Measurements from ENCODE around the gene MASP2.

DNA sequence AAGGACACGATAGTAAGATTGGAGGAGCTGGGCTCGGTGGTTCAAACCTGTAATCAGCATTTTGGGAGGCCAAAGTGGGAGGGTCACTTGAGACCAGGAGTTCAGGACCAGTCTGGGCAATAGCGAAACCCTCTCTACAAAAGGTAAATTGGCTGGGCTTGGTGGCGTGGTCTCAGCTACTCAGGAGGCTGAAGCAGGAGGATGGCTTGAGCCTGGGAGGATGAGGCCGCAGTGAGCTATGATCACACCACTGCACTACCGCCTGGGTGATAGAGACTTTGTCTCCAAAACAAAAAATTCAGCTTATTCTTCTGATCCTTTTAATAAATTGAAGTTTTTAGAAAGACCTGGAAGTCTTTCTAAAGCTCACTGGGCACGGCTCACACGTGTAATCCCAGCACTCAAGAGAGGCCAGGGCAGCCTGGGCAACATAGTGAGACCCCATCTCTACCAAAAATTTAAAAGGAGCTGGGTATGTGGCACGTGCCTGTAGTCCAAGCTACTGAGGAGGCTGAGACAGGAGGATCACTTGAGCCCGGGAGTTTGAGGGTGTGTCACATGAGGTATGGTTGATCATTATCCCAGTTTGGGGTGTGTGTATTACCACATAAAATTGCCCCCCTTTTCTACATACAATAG is 15.3 kb downstream of the MASP2 start:
- TF ChIP-seq POLR2A (IDR thresholded peaks at IDR 0.05; ENCODE audit: control extremely low read depth in 1 of 2, low read depth in 2 of 2, low read length in 2 of 2) = no peak
- no peak for TF ChIP-seq MAX (IDR thresholded peaks at IDR 0.05)
- no peak for TF ChIP-seq SP1 (IDR thresholded peaks at IDR 0.05; ENCODE audit: low read depth, low read length)
- no peak for TF ChIP-seq JUND (IDR thresholded peaks at IDR 0.05; ENCODE audit: low read length)
- TF ChIP-seq CBX8 (IDR thresholded peaks at IDR 0.05; ENCODE audit: borderline replicate concordance, low read depth, low read length) = no peak
- TF ChIP-seq EZH2 (IDR thresholded peaks at IDR 0.05; ENCODE audit: low read depth, low read length, severe bottlenecking) = no peak
- no peak for TF ChIP-seq CTCF (IDR thresholded peaks at IDR 0.05; ENCODE audit: control extremely low read depth in 1 of 3, insufficient read depth in 1 of 3, low read depth in 1 of 3, low read length in 3 of 3)
- no peak for TF ChIP-seq GABPA (IDR thresholded peaks at IDR 0.05; ENCODE audit: borderline replicate concordance, insufficient read depth, low read length)
- TF ChIP-seq POLR2AphosphoS5 (IDR thresholded peaks at IDR 0.05; ENCODE audit: low read depth, low read length) = no peak
- TF ChIP-seq USF2 (IDR thresholded peaks at IDR 0.05; ENCODE audit: low read length) = no peak
- no peak for TF ChIP-seq EP300 (IDR thresholded peaks at IDR 0.05; ENCODE audit: borderline replicate concordance in 1 of 2, low read depth in 2 of 2, low read length in 2 of 2)
